NCI-H2029 treated with DMSO at 0.1 percent for 48 hours (cell line): ENCODE measurements around the gene DNM2.
A peak's percentile ranks its signal among the peaks of the same experiment; 100 is the strongest.

Source experiments
- DNase-seq: peaks from one replicate; lab custom pipeline; 2025; lab: John Stamatoyannopoulos, UW

DNM2 gene

GRCh38 chr19:10690341-10690781, 27.5 kb upstream of the DNM2 start:
- no peak for DNase-seq

GRCh38 chr19:10691178-10691881, 26.5 kb upstream of the DNM2 start:
- no peak for DNase-seq

GRCh38 chr19:10691883-10692282, 26.0 kb upstream of the DNM2 start:
- no peak for DNase-seq

GRCh38 chr19:10692673-10693264, 25.1 kb upstream of the DNM2 start:
- DNase-seq, result no peak

GRCh38 chr19:10694706-10695307, 23.1 kb upstream of the DNM2 start:
- DNase-seq, result peak; percentile 6

- DNase-seq, result peak; percentile 88
Measured at GRCh38 chr19:10695401-10696398, 22.2 kb upstream of the DNM2 start.

- peak; percentile 54 for DNase-seq
Measured at GRCh38 chr19:10699650-10700335, 18.1 kb upstream of the DNM2 start.

GRCh38 chr19:10701955-10702525, 15.8 kb upstream of the DNM2 start:
- no peak for DNase-seq

- no peak for DNase-seq
Measured at GRCh38 chr19:10706990-10707389, 10.9 kb upstream of the DNM2 start.

- DNase-seq, result no peak
Measured at GRCh38 chr19:10707440-10707839, 10.4 kb upstream of the DNM2 start.

GRCh38 chr19:10708291-10708690, 9.6 kb upstream of the DNM2 start:
- DNase-seq, result no peak

GRCh38 chr19:10712045-10712444, 5.8 kb upstream of the DNM2 start:
- DNase-seq, result no peak

GRCh38 chr19:10712754-10713153, 5.1 kb upstream of the DNM2 start:
- DNase-seq, result no peak

GRCh38 chr19:10713317-10713716, 4.6 kb upstream of the DNM2 start:
- no peak for DNase-seq

- DNase-seq, result no peak
Measured at GRCh38 chr19:10717054-10717355, 874 bp upstream of the DNM2 start.

- no peak for DNase-seq
Measured at GRCh38 chr19:10718205-10719196, 622 bp downstream of the DNM2 start.

- no peak for DNase-seq
Measured at GRCh38 chr19:10719466-10719961, 1.6 kb downstream of the DNM2 start.

GRCh38 chr19:10720607-10721125, 2.8 kb downstream of the DNM2 start:
- no peak for DNase-seq

GRCh38 chr19:10723591-10723990, 5.7 kb downstream of the DNM2 start:
- DNase-seq, result no peak

- DNase-seq, result no peak
Measured at GRCh38 chr19:10724573-10725071, 6.7 kb downstream of the DNM2 start.
